GM12878 (cell line): ENCODE data around the gene SUB1. TPM values are rescaled to one million over a fixed set of nuclear protein-coding genes. Genes with fewer than 3 reads are reported as not detected.
A peak's percentile ranks its signal among the peaks of the same experiment; 100 is the strongest.

Experiments used
- ATAC-seq: fragments of 200-7000 bp; cut with Tn5 transposase; 3 replicates; pipeline ENCODE4 v1.9.1; 2020; ENCODE audit warnings: mild to moderate bottlenecking, moderate library complexity
- BruUV-seq: library from RNA; stranded (reverse); fragments of 400-500 nt; replicated peaks from 2 replicates; lab custom pipeline; 2021; lab: Mats Ljungman, UMichigan
- CTCF ChIA-PET: fragments of 300-600 bp; sonication (Branson Sonifier 250); formaldehyde crosslinking; extraction: SDS; loops from one replicate; lab custom pipeline; 2021; ENCODE audit warnings: inconsistent platforms; lab: Yijun Ruan, JAX
- POLR2A ChIA-PET: fragments of 350-600 bp; formaldehyde crosslinking; extraction: SDS; loops from one replicate; lab custom pipeline; 2021; ENCODE audit warnings: inconsistent platforms; lab: Charles Lee
- RAD21 ChIA-PET: fragments of 300-600 bp; sonication (Branson Sonifier 250); formaldehyde crosslinking; loops from one replicate; lab custom pipeline; 2023; ENCODE audit warnings: antibody characterized with exemption; ENCODE audit not compliant: unreplicated experiment; lab: Charles Lee
- SMC1A ChIA-PET: fragments of 300-600 bp; sonication (Branson Sonifier 250); formaldehyde crosslinking; loops from one replicate; lab custom pipeline; 2023; ENCODE audit not compliant: unreplicated experiment, uncharacterized antibody; lab: Charles Lee
- DNase-seq: peaks from one replicate; pipeline ENCODE4 v3.0.0-alpha.2; 2011; ENCODE audit warnings: low read depth, low spot score
- FAIRE-seq: peaks from 3 replicates; lab custom pipeline; 2011; peaks lifted over from hg19 to GRCh38; lab: Jason Lieb, UNC
- H2AFZ ChIP-seq: 2 replicates; pipeline ENCODE4 v1.6.0; 2011; ENCODE audit warnings: low read depth, low read length, control low read depth; ENCODE audit not compliant: control insufficient read depth
- H3K27ac ChIP-seq: 2 replicates; pipeline ENCODE4 v1.5.1; 2011; ENCODE audit warnings: control low read depth; ENCODE audit not compliant: control insufficient read depth, insufficient read depth
- H3K27me3 ChIP-seq, 2 experiments: replicated peaks in 1 of 2; 2 replicates each; pipeline versions ENCODE4 v1.6.0 to v1.6.1; 2011; ENCODE audit warnings: low read length in 1 of 2; ENCODE audit not compliant: control insufficient read depth in 2 of 2, insufficient read depth in 2 of 2
- H3K36me3 ChIP-seq, 2 experiments: 2 replicates each; pipeline ENCODE4 v1.5.1; 2011; ENCODE audit warnings: low read length in 1 of 2; ENCODE audit not compliant: control insufficient read depth in 2 of 2, insufficient read depth in 2 of 2
- H3K4me1 ChIP-seq: 2 replicates; pipeline ENCODE4 v1.6.1; 2011; ENCODE audit warnings: mild to moderate bottlenecking, low read length, moderate library complexity, mixed read lengths; ENCODE audit not compliant: control insufficient read depth, insufficient read depth
- H3K4me2 ChIP-seq: 2 replicates; pipeline ENCODE4 v1.6.0; 2011; ENCODE audit warnings: control low read depth; ENCODE audit not compliant: control insufficient read depth, insufficient read depth
- H3K4me3 ChIP-seq: fragments of 200-600 bp; sonication (generic); 2 replicates; pipeline ENCODE4 v1.5.1; 2016
- H3K79me2 ChIP-seq: 2 replicates; pipeline ENCODE4 v1.6.0; 2011; ENCODE audit warnings: low read length; ENCODE audit not compliant: control insufficient read depth, insufficient read depth
- H3K9ac ChIP-seq: 2 replicates; pipeline ENCODE4 v1.8.0; 2011; ENCODE audit warnings: low read length, control low read depth, mixed read lengths; ENCODE audit not compliant: control insufficient read depth, insufficient read depth
- H3K9me3 ChIP-seq: replicated peaks from 3 replicates; pipeline ENCODE4 v1.5.1; 2011; ENCODE audit warnings: mild to moderate bottlenecking, low read length; ENCODE audit not compliant: control insufficient read depth, insufficient read depth
- H4K20me1 ChIP-seq: 2 replicates; pipeline ENCODE4 v1.6.0; 2011; ENCODE audit not compliant: control insufficient read depth, insufficient read depth
- BACH1 ChIP-seq: fragments of 450-650 bp; IDR thresholded peaks from 2 replicates; pipeline ENCODE4 v1.6.1; 2017; ENCODE audit warnings: mild to moderate bottlenecking, borderline replicate concordance
- CREM ChIP-seq: IDR thresholded peaks from 2 replicates; pipeline ENCODE4 v1.6.1; 2014; ENCODE audit warnings: antibody characterized with exemption, low read depth
- EGR1 ChIP-seq, 2 experiments: IDR thresholded peaks; 1 replicate in 1 of 2; 2 replicates in 1 of 2; pipeline ENCODE4 v1.6.1; 2011 to 2012; ENCODE audit warnings: low read depth in 2 of 2, low read length in 2 of 2, borderline replicate concordance in 1 of 2, mild to moderate bottlenecking in 1 of 2, moderate library complexity in 1 of 2
- EP300 ChIP-seq, 2 experiments: fragments of 150-350 bp in 1 of 2; IDR thresholded peaks; 2 replicates each; pipeline ENCODE4 v1.6.1; 2011 to 2012; ENCODE audit warnings: low read depth in 2 of 2, low read length in 2 of 2, borderline replicate concordance in 1 of 2, improper control_type of control experiment in 1 of 2, inconsistent platforms in 1 of 2; ENCODE audit not compliant: control insufficient read depth in 1 of 2
- HDGF ChIP-seq: fragments of 450-650 bp; IDR thresholded peaks from 2 replicates; pipeline ENCODE4 v1.6.1; 2016; ENCODE audit warnings: antibody characterized with exemption
- JUNB ChIP-seq: IDR thresholded peaks from 2 replicates; pipeline ENCODE4 v1.6.1; 2016; ENCODE audit warnings: antibody characterized with exemption, mild to moderate bottlenecking
- MEF2B ChIP-seq: fragments of 450-650 bp; IDR thresholded peaks from 2 replicates; pipeline ENCODE4 v1.6.1; 2018; ENCODE audit warnings: mild to moderate bottlenecking, moderate library complexity; ENCODE audit not compliant: partially characterized antibody, poor library complexity, severe bottlenecking
- MYB ChIP-seq: fragments of 150-350 bp; IDR thresholded peaks from 2 replicates; pipeline ENCODE4 v1.6.1; 2014; ENCODE audit warnings: mild to moderate bottlenecking, low read depth, low read length, borderline replicate concordance
- PML ChIP-seq: IDR thresholded peaks from 2 replicates; pipeline ENCODE4 v1.6.1; 2012; ENCODE audit warnings: low read length, inconsistent platforms
- RCOR1 ChIP-seq: conservative IDR thresholded peaks from 2 replicates; pipeline ENCODE4 v1.6.1; 2012; ENCODE audit warnings: low read depth, low read length, improper control_type of control experiment
- SP1 ChIP-seq: IDR thresholded peaks from one replicate; pipeline ENCODE4 v1.6.1; 2011; ENCODE audit warnings: low read depth, low read length
- SRF ChIP-seq, 2 experiments: IDR thresholded peaks; 2 replicates each; pipeline ENCODE4 v1.6.1; 2011; ENCODE audit warnings: low read depth in 2 of 2, low read length in 2 of 2, mild to moderate bottlenecking in 1 of 2, moderate library complexity in 1 of 2
- STAT1 ChIP-seq: fragments of 450-650 bp; conservative IDR thresholded peaks from 2 replicates; pipeline ENCODE4 v1.6.1; 2014; ENCODE audit warnings: antibody characterized with exemption, mild to moderate bottlenecking
- TBL1XR1 ChIP-seq: IDR thresholded peaks from 2 replicates; pipeline ENCODE4 v1.6.1; 2012; ENCODE audit warnings: low read depth, low read length, improper control_type of control experiment
- USF2 ChIP-seq: IDR thresholded peaks from 2 replicates; pipeline ENCODE4 v1.6.1; 2011; ENCODE audit warnings: low read depth, low read length, improper control_type of control experiment, borderline replicate concordance
- YY1 ChIP-seq: IDR thresholded peaks from 2 replicates; pipeline ENCODE4 v1.6.1; 2011; ENCODE audit warnings: low read depth, mild to moderate bottlenecking, low read length
- ZNF592 ChIP-seq: fragments of 450-650 bp; IDR thresholded peaks from 2 replicates; pipeline ENCODE4 v1.6.1; 2017; ENCODE audit warnings: mild to moderate bottlenecking, moderate library complexity
- WGBS: methylation state at CpG from one replicate; pipeline ENCODE4 v1.1.6; 2016; ENCODE audit warnings: low lambda C conversion rate; ENCODE audit not compliant: insufficient replicate concordance, insufficient coverage; ENCODE audit errors: missing lambda C conversion rate; 5-methylcytosine and 5-hydroxymethylcytosine counted together
- in situ Hi-C: fragments of 300-500 bp; cut with MboI; formaldehyde crosslinking; loops from 9 replicates; pipeline ENCODE4 v1.14.3; 2018; ENCODE audit warnings: mixed read lengths
- intact Hi-C: fragments of 100-400 bp; cut with micrococcal nuclease; formaldehyde crosslinking; loops from one replicate; pipeline ENCODE4 v1.14.2; 2022; ENCODE audit not compliant: unreplicated experiment
- polyA plus RNA-seq, 11 experiments: library from polyadenylated mRNA; depleted of rRNA in 4 of 11; unstranded in 6 of 11; stranded (reverse) in 5 of 11; fragments of >200 nt; fragmentation: Nextera tagmentation in 4 of 11; fragmentation: Illumina TruSeq in 1 of 11; extraction: Ambion mirVana in 4 of 11; extraction: Trizol in 1 of 11; gene quantifications; 1 replicate in 1 of 11; 2 replicates in 10 of 11; pipeline versions ENCODE4 v1.2.1 to v1.2.3, GENCODE V29; 2011 to 2016; ENCODE audit warnings: inconsistent platforms in 2 of 11, missing spikeins in 2 of 11, low read depth in 1 of 11
- total RNA-seq, 4 experiments: library from RNA; depleted of rRNA in 3 of 4; stranded (reverse); fragments of >200 nt in 3 of 4; fragmentation: Illumina TruSeq in 1 of 4; extraction: Trizol in 1 of 4; gene quantifications; 2 replicates each; pipeline versions ENCODE4 v1.2.1 to v1.2.3, GENCODE V29; 2013 to 2021

Gene SUB1
- total and polyA plus RNA-seq, 10 of the 15 experiments (the other 5 are each of a cell fraction or from before 2014, with no cell fraction given): 468 to 2,785 (median 1,145) TPM

GRCh38 chr5:32583582-32584232 is 1.6 kb upstream of the SUB1 start:
- ChIA-PET SMC1A (interaction anchor here (0.7 to 18.4 kb wide), 6 partner anchors 11 to 434 kb away, joined by 3 to 505 read pairs (median 20); no protein-coding TSS in a partner anchor), CTCF (interaction anchor here (0.9 to 5.2 kb wide), 11 partner anchors 9 to 94 kb away, joined by 3 to 44 read pairs (median 5); no protein-coding TSS in a partner anchor), RAD21 (interaction anchor here (1.1 to 9.1 kb wide), 6 partner anchors 10 to 94 kb away, joined by 4 to 355 read pairs (median 38); no protein-coding TSS in a partner anchor), POLR2A (interaction anchor here (0.9 to 4.2 kb wide), 10 partner anchors 10 to 94 kb away, joined by 3 to 68 read pairs (median 10); no protein-coding TSS in a partner anchor)
- peak overlapping the region; percentile 79 for H3K27ac ChIP-seq
- intact Hi-C loops: loop anchor here (1.0 kb wide), 2 partner anchors 10 to 45 kb away; no protein-coding TSS in a partner anchor
- H3K4me3 ChIP-seq: peak overlapping the region; percentile 48
- no TSS peak for BruUV-seq
- H3K27me3 ChIP-seq: no peaks in the 10 kb centered on the region
- no peak overlapping the region for H2AFZ ChIP-seq
- in situ Hi-C loops: loop anchor here (5.0 kb wide), 1 partner anchor 46 kb away; no protein-coding TSS in a partner anchor
- H3K4me2 ChIP-seq: peak overlapping the region; percentile 48
- ATAC-seq (peak; percentile 70), DNase-seq (peak; percentile 97), FAIRE-seq (peak; percentile 87)
- H3K9ac ChIP-seq: peak overlapping the region; percentile 49; the same call in 1 of the 2 replicates
- no peaks in the 10 kb centered on the region for H4K20me1 ChIP-seq
- peaks cover 53% of the 10 kb centered on the region for H3K4me1 ChIP-seq
- WGBS: 1% methylated on average over 16 of the region's 16 CpGs
- H3K79me2 ChIP-seq: peaks cover 45% of the 10 kb centered on the region
- H3K36me3 ChIP-seq: peaks cover 0 to 11% of the 10 kb centered on the region in 2 experiments; a peak in 2 of 4 replicates
- no peaks in the 10 kb centered on the region for H3K9me3 ChIP-seq
- no peak for TF ChIP-seq MYB
- peak; percentile 83 for TF ChIP-seq MEF2B
- TF ChIP-seq RCOR1: no peak; the same call in 1 of the 2 replicates
- TF ChIP-seq USF2: no peak
- no peak for TF ChIP-seq STAT1
- peak; percentile 44 for TF ChIP-seq SP1
- peak; percentile 89 to 91 for TF ChIP-seq EP300 (IDR thresholded peaks at IDR 0.05; ENCODE audit: borderline replicate concordance in 1 of 2, control insufficient read depth in 1 of 2, low read depth in 2 of 2, low read length in 2 of 2)
- TF ChIP-seq JUNB: peak; percentile 44
- peak in 1 of 2 experiments; percentile 25; a peak in 1 of 3 replicates for TF ChIP-seq EGR1 (IDR thresholded peaks at IDR 0.05; ENCODE audit: borderline replicate concordance in 1 of 2, low read depth in 2 of 2, low read length in 2 of 2)
- TF ChIP-seq TBL1XR1: peak; percentile 84
- TF ChIP-seq ZNF592: no peak
- peak; percentile 33; the same call in 1 of the 2 replicates for TF ChIP-seq BACH1
- peak in 1 of 2 experiments; percentile 51; a peak in 1 of 4 replicates for TF ChIP-seq SRF (IDR thresholded peaks at IDR 0.05; ENCODE audit: low read depth in 2 of 2, low read length in 2 of 2)
- TF ChIP-seq HDGF: peak; percentile 81
- TF ChIP-seq CREM: peak; percentile 76
- peak; percentile 64; the same call in 1 of the 2 replicates for TF ChIP-seq PML
- peak; percentile 68 for TF ChIP-seq YY1
